Fibroblast of skin of right biceps (primary cell): ENCODE results near the gene SYK.
A peak's percentile ranks its signal among the peaks of the same experiment; 100 is the strongest.

Experiments
- DNase-seq: peaks from one replicate; pipeline ENCODE4 v3.0.0-alpha.2; 2013

Gene SYK

DNA sequence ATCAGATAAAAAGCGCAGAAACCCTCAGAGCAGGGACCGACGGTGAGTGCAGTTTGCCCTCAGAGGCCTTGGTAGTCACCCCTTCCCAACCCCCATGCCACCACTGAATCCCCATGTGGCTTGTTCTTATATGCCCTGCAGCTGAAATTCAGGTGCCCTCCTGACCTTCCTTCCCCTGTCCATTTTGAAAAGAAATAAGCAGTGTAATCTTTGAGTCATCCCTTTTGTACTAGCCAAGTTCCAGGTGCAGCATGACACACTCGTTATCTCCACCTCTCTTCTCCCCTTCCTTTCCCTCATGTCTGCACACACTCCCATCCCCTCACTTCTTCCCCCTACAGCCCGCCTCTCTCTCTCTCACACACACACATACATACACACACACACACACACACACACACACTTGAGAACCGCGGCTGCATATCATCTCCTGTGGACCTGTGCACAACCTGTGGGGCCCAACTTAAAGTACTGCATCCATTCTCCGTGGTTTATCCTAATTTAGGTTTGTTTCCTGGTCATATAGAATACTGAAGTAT is 53.1 kb downstream of the SYK start:
- DNase-seq = no peak

DNA sequence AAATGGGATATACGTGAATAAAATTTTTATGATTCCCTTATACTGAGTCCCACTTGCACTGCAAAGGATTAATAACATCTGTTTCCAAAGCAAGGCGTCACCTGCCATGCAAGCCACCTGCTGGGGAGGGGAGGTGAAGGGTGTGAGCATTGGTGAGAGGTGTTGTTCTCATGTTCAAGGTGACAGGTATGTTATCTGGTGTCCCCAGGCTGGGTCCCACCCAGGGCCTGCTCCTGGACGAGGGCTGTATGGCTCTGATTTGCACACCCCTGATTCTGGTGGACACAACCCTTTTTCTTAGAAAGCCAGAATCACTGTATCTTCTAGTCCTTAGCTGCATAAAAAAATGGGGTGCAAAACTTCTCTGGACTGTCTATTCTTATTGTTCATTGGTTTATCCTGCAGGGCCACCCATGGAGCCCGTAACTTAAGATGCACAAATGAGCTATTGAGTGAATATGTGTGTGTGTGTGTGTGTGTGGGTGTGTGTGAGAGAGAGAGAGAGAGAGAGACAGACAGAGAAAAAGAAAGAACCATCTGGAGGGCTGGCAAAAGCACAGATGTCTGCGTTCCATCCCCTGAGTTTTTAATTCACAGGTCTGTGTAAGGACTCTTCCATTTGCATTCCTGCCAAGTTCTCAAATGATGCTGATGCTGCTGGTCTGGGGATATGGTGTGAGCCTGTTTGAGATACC is 53.7 kb downstream of the SYK start:
- no peak for DNase-seq

DNA sequence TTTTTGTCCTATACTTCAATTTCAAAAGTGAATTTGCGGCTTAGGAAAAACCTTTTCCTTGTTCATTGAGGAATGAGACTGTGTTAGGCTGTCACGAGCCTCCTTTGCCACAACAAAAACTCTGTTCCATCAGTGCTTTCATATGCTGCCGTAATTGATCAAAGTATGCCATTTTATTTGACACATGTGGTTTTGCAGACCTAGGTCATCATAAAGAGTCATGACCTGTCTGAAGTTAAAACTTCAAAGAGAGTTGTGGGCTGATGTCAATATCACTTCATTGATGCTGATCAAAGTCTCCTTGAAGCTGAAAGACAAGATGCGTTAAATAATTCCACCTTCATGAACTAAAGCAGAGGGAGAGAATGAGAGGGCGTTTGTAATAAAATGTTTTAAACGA is 55.5 kb downstream of the SYK start:
- DNase-seq = no peak

DNA sequence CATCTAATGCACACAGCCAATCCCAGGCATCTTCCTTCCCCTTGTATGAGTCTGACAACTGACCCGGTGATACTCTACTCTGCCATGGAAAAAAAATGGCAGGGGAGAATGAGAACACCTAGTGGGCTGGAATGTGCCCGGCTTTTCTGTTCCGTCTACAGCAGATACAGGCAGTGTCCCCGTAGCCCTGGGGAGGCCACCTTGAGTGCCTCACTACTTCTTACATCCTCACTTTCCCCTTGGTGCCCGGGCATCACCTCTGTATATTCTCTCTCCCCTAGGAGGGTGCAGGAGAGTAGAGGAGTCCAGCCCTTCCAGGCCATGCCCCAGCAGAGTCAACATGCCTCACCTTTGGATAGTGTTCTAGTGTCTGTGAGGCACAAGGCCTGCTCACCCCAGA is 56.2 kb downstream of the SYK start:
- DNase-seq = no peak

DNA sequence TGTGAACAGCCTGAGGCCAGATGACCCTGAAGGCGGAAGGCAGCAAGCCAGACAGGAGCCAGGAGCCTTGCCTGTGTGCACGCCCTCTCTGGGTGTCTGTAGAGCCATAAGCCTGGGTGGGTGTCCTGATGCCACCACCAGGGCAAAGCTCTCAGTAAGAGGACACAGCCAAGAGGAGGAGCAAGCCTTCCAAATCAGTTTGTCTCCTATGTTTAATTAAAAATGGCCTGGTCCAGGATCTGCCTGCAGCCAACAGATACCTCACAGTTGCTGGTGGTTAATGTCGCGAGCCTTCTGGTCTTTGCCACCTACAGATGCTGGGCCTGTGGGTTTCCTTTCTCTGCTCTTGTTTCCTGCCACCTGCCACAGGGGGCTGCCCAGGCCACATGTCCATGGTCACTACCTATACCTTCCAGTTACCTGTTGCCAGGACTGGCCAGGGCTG is 56.9 kb downstream of the SYK start:
- DNase-seq = no peak

DNA sequence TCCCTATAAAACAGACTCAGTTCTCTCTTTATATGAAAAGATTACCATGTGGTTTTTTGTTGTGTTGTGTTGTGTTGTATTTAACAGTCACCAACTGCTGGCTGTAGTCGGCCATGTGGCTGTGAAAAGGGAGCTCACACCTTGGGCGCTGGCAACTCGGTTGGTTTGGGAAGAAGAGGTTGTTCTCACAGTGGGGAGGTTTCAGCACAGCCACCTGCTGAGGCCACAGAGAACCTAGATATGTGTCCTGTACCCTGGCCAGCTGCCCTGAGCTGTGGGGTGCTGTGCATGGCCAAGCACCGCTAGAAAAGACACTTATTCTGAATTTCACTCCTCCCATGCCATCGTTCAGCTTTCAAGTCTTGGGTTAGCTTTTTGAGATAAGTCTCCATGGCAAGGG is 58.8 kb downstream of the SYK start:
- no peak for DNase-seq

DNA sequence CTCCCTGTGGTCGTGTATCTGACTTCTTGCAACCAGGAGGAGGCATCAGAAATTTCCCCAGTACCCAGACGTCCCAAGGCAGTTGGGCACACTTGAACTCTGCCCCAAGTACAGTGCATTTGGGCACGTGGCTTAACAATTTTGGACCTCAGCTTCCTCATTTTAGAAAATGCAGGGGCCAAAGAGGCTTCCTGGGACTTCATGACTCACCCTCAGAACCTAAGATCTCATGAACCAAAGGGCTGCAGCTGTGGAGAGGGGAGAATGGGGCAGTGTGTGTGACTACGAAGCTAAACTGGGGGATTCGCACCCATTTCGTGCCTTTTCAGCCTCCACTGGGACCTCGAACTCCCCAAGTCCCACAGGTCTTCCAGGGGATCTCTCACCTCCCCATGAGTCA is 59.2 kb downstream of the SYK start:
- DNase-seq = no peak

DNA sequence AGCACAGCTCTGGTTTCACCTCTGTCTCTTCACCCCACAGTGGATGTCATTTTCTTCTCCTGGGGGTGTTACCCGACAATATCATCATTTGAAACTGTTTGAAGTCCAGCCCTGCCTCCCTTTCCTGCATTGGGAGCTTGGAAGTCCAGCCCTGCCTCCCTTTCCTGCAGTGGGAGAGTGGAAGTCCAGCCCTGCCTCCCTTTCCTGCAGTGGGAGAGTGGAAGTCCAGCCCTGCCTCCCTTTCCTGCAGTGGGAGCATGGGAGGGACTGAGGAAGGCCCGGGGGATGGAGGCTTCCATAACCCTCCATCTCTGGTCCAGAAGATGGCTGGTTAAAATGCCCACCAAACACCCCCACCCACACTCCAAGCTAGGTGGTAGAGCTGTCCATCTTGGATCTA is 59.8 kb downstream of the SYK start:
- DNase-seq = no peak

DNA sequence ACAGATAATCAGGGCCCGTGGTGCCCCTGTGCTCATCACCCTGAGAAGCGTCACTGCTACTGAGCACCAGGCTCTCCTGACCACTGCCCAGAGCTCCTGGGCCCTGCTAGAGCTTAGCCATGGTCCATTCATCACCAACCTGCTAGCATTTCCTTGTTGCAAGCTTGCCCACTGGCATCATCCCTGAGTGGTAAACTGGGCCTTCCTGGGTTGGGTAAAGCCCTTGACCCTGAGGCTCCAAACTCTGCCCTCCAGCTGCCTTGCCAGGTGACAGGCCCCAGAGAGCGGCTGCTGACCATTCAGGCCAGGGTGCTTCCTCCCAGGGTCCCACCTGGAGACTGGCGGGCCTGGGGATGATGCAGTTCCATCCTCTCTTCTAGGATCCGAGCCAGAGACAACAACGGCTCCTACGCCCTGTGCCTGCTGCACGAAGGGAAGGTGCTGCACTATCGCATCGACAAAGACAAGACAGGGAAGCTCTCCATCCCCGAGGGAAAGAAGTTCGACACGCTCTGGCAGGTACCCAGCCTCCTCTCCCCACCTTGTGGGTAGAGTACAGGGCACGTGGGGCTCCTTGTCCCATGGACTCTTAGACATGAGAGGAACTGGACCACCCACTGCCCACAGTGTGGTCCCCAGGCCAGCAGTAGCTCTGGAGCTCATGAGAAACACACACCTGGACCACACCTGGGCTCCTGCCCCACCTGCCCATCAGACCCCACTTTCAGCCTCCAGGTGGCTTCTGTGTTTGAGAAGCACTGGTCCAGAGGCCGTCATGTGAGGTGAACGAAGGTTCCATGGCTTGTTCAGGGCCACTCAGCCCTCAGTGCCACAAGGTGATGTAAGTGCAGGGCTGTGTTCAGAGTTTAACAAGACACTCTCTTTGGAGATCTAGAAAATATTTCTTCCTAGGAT is 60.5 kb downstream of the SYK start:
- no peak for DNase-seq

DNA sequence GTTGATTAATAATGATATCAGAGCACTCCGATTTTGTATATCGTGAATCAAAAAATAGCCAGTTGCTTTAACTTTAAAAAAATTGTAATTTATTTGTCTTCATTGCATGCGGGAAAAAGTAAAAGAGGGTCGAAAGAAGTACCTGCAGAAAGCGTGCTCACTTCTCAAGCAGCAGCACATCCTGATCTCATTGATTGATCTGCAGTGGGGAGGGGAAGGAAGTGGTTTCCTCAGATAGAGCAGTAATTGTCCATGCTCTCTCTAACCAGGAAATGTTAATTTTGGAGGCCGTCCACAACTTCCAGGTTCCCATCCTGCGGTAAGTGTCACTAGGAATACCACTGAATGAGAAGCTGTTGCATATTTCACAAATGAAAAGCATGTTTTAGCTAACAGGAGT is 63.2 kb downstream of the SYK start:
- no peak for DNase-seq

DNA sequence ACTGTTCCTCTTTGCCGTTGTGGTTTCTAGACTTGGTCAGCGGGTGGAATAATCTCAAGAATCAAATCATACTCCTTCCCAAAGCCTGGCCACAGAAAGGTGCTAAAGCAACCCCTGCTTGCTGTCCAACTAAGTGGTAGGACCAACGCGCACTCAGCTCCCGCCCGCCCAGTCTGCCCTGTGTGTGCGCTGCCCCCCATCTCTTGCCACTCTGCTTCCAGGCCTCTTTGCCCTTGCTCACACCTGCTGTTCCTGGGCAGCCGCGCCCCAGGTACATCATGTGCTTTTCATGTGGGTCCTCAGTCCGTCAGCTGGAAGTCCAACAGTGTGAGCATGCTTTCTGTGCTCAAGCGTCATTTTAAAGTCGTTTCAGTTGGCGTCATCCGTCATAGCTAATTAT is 65.5 kb downstream of the SYK start:
- DNase-seq = no peak

DNA sequence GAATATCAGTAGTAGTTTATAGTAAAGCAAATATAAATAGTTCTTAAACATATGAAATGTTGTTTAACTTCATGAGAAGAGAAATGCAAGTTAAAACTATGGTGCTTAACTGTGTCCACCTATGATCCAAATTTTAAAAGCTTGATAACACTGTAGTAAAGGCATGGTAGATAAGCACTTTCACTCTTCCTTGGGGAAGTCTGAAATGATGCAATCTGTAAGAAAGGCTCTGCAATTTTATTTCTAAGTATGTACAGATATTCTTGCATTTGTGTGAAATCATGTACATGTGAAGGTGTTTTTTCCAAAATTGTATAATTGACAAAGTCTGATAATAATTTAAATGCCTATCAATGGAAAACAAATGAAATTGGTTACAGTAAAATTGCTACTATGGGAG is 66.9 kb downstream of the SYK start:
- DNase-seq = peak; percentile 11

DNA sequence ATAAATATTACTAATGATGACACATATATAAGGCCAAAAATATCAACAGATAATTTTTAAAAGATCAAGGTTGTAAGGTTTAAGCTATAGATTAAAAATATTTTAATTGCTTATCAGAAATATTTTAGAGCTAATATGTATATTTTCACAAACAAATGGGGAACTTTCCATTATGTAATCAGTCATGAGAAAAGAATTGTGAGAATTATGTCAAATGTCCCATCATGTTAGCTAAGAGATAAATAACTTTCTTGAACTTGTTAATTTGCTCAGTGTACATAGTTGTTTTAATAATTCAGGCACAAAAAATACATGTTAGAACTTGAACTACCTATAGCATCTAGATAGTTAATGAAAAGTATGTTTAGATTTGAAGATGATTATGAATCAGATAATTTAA is 67.7 kb downstream of the SYK start:
- no peak for DNase-seq

DNA sequence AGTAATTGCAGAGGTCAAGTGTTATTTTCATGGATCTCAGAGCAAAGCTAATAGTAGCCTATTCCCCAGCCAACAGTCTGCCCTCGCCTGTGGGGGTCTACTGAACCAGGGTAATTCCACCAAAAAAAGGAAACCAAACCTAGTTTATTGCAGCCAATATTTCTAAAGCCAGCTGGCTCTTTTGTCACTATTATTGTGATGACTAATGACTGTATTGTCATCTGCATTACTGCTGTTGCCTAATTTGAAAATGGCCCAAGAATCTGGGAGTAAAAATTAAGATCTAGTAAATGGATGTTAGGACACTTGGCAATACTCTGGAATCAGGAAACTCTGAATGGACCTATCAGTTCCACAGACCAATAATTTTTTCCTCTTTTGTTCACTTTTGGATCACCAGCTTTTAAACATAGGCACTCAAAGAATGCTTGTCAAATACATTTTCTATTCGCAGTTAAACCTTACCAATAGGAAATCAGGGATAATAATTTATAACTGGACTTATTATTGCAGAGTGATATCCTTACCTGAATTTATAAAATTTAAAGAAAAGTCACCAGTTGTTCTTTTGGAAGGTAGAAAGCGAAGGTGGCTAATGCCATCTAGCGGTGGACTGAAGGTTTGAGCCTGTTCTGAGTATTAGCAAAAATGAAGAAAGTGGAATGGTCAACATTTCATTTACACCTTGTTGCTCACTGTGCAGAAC is 69.2 kb downstream of the SYK start:
- DNase-seq = peak; percentile 40

DNA sequence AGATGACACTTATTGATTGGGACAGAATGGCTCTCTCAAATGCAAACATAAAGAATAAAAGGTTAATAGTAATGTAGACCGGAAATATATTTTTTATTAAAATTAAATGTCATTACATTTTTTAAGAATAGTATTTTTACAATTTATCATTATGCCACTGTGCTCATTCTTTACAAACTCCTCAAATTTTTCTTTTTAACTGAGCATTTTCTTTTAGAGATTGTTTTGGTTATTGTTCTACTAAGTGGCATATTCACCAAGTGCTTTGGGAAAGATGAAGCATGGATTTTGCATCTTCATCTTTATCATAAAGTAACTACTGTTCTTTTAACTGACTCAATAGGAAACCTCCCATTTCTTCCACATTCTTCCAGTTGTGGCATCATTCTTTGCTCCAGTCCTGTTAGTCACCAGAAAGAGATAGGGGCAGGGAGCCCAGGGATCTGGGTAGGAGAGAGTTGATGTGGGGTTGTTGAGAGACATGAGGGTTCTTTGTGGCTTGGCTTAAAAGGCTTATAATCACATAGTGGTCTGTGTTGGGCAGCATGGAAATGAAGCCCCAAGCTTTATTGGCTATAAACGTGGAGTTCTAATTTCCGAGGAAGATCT is 69.8 kb downstream of the SYK start:
- peak; percentile 26 for DNase-seq

DNA sequence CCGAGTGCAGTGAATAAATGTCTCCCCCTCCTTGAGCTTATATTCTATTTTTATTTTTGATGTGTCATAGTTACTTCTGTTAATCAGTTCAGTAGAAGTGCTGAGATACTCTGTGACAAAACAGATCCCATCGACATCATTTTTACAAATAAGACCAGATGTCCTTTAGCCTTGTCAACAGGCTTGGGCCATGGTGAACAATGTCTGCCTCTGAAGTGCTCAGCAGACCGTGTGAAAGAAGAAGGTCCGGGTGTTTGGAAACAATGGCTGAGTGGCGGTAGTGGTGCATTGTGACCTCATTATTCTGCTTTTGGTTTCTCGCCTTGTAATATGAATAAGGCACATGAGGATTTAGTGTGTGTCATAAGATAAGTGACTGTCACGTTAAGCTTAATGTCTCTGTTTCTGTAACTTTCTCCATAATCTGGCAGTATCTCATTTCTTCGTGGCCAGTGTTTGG is 71.2 kb downstream of the SYK start:
- DNase-seq = peak; percentile 22

DNA sequence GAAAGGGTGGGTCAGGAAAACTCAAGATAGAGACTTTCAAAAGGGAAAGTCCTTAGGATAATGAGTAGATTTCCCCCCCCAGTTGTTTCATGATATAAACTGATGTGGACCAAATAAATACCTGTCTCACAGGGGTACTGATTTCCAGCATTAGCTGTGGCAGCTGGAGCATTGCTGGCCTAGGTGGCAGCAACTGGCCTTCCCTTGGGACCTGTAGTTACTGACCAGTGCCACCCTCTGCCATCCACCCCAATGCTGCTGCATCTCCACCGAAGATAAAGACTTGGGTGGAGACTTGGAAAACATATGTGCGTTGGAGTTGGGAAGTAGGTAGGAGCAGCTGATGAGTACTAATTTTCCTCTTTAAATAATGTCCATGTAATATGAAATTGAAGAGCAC is 71.8 kb downstream of the SYK start:
- DNase-seq = no peak

DNA sequence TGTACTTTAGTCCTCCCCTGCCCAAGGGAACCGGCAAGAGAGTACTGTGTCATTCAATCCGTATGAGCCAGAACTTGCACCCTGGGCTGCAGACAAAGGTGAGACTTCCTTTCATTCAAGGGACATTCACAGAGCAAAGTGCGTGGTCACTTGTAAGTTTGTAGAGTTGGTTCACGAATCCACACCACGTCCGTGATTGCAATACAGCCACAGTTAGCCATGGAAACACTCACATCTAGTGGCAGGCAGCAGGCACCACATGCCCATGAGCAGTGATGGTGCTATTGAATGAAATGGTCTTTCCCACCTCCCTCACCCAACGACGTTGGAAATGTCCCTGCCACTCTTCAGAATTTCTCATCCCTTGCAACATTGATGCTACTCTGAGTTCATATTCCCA is 72.6 kb downstream of the SYK start:
- no peak for DNase-seq

DNA sequence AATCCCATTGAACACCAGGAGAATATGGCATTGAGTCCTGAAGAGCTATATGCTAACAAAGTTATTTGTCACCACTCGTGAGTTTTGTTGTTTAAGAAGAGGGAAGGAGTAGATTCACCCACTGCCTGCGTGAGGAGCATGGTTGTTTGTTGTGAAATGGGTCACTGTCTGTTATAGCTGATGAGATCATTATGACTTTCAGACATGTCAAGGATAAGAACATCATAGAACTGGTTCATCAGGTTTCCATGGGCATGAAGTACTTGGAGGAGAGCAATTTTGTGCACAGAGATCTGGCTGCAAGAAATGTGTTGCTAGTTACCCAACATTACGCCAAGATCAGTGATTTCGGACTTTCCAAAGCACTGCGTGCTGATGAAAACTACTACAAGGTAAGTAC is 76.9 kb downstream of the SYK start:
- DNase-seq = no peak

DNA sequence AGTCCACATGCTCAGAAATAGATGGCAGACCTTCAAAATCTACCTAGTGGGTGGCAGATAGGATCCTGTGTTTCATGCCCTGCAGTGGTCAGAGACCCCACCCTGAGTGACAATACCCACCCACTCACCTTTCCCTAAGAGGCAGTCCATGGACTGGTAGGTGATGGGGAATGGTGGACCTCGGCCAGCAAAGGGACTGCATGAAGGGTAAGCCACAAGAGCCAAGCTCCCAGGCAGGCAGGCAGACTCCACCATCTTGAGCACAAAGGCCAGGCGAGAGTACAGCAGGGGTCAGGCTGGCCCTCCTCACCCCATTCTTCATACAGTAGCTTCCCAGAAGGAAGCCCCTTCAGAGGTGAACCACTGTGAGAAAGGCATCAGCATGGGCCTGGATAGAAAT is 78.4 kb downstream of the SYK start:
- DNase-seq = no peak

DNA sequence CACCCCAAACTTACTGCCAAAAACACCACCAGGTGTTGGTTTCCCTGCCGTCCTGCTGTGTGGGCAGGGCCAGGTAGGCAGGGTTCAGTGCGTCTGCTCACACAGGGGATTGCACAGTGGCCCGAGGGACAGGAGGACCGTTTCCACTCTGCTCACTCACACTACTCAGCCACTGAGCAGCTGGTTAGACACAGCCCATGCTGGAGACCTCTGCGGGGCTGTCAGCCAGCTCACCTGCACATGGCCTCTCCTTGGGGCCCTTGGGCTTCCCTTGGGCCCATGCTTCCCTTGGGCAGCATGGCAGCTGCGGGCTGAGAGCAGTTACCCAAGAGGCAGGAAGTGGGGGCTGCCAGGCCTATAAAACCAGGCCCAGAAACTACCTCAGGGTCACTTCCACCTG is 79.0 kb downstream of the SYK start:
- no peak for DNase-seq

DNA sequence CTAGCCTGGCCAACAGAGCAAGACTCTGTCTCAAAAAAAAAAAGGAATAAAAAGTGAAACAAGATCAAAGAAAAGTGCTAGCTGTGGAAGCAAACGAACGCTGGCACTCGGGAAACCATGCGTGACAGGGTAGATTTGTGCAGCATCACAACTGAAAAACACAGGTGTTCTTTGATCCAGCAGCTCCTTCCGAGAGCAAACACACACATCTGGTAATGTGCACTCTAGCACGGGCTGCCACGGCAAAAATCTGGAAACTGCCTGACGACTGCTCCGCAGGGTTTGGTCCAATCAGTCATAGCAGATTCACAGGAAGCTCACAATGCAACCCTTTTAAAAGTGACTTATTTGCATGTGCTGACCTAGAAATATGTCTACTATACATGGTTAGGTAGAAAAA is 80.0 kb downstream of the SYK start:
- no peak for DNase-seq

DNA sequence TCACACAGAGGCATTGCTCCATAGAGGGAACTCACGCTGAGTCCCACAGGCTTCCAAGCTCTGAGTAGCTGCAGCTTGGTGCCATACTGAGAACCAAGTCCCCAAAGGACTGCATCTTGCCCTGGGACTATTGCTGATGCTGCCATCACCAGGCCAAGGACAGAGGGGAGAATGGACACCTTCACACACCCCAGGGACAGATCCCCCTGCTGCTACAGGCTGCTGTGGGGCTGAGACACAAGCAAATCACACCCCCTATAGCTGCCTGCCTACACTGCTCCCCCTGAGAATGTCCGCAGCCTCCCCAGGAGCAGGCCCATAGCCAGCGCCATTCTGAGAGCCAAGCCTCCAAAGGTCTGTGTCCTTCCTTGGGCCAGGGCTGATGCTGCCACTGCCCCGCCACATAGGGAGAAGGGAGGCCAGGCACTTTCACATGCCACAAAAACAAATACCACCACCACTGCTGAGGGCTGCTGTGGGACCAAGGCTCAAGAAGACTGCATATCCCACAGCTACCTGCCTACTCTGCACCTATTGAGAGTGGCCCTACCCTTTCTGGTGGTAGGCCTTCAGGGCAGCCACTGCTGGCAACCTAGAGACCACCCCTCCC is 81.5 kb downstream of the SYK start:
- DNase-seq = no peak
